ENCODE results near the gene AXDND1.

AXDND1 gene

DNA sequence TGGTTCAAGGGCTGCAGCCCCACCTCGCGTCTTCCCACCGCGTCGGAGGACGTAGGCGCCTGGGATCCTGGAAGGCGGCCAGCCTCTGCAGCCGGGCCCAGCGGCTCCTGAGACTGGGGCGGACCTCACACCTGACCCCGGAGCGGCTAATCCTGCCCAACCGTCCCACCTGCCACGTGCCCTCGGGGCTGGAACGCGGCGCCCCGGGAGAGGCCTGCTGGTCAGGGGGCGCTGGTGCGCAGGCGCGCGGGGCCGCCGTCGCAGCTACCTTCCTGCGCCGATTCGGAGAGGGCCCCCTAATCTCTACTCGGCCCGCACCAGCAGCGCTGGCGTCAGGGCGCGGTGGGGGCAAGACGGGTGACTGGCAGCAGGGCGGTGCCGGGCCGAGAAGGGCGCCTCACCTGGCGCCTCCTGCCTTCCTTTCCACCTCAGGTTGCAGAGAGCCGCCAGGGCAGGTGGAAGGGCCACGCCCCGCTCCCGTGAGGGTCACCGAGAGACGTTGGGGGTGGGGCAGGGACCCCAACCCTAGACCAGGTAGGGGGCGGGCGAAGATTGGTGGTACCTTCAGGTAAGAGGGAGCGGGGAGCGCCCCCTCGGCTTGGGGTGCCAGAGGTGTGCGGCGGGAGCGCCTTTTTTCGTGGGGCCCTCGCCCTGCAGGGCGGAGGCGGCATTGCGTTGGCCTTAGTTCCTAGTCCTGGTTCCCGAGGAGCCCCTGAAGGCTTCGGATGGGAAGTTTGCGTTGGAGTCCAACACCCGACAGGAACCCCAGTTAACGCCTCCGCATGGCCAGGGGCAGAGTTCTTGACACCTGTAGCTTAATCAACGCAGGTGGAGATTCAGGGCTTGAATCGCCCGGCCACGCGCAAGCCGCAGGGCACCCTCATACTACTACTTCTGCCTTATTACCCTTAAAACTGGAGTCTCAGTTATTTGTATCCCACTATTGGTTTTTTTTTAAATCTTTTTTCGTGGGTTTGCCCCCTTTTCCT lies 226.1 kb downstream of the AXDND1 start, which contains the start of gene TDRD5:
Gene TDRD5, plus strand, starts transcription at position 241 of the 989 bp plus-strand sequence. CDS start 784 bp downstream, outside the sequence.
- Mint-ChIP-seq H3K27me3 (peaks cover 55% of the 10 kb centered on the region), H3K4me1 (ENCODE audit: low read depth) (no peaks in the 10 kb centered on the region), H3K4me3 (no peak within 1 kb of the TSS), H3K36me3 (ENCODE audit: low read depth) (no peaks in the 10 kb centered on the region), H3K9me3 (no peaks in the 10 kb centered on the region), H3K27ac (no peak within 1 kb of the TSS)

DNA sequence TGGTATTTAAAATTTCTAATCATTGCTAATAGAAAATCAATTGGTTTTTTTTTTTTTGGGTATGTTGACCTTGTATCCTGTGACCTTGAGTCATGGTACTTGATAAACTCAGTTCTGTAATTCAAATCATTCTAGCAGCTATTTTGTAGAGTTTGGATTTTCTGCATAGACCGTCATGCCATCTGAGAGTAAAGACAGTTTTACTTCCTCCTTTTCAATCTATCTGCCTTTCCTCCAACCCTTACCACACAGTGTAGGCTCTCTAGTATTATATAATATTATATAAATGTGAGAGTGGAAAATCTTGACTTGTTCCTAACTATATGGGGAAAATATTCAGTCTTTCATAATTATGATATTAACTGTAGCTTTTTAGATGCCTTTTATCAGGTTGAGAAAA lies 232.9 kb downstream of the AXDND1 start:
- H3K27me3 Mint-ChIP-seq = peaks cover 26% of the 10 kb centered on the region
- no peaks in the 10 kb centered on the region for H3K36me3 Mint-ChIP-seq (ENCODE audit: low read depth)
- no peak overlapping the region for H3K4me3 Mint-ChIP-seq
- H3K9me3 Mint-ChIP-seq = no peaks in the 10 kb centered on the region
- H3K27ac Mint-ChIP-seq = no peak overlapping the region
- H3K4me1 Mint-ChIP-seq (ENCODE audit: low read depth) = no peaks in the 10 kb centered on the region

DNA sequence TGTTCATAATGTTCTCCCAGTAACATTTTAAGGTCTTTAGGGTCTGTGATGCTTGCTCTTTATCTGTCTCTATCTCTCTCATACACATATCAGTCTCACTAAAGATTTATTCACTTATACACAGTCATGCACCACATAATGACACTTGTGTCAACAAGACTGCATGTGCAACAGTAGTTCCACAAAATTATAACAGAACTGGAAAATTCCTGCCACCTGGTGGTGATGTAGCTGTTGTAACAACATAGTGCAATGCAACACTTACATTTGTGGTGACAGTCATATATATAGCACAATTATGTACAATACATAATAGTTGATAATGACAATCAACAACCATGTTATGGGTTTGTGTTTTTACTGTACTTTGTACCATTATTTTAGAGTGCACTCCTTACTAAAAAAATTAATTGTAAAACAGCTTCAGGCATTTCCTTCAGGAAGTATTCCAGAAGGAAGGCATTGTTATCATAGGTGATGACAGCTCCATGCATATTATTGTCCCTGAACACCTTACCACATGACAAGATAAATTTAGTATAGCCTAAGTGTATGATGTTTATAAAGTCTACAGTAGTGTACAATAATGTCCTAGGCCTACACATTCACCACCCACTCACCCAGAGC lies 234.0 kb downstream of the AXDND1 start:
- Mint-ChIP-seq H3K27me3 (peaks cover 20% of the 10 kb centered on the region), H3K4me3 (no peak overlapping the region), H3K27ac (no peak overlapping the region), H3K4me1 (ENCODE audit: low read depth) (no peaks in the 10 kb centered on the region), H3K9me3 (peaks cover 4% of the 10 kb centered on the region), H3K36me3 (ENCODE audit: low read depth) (no peaks in the 10 kb centered on the region)

- no peaks in the 10 kb centered on the region for H3K36me3 Mint-ChIP-seq (ENCODE audit: low read depth)
- no peak overlapping the region for H3K27ac Mint-ChIP-seq
- H3K27me3 Mint-ChIP-seq = peaks cover 18% of the 10 kb centered on the region
- no peaks in the 10 kb centered on the region for H3K4me1 Mint-ChIP-seq (ENCODE audit: low read depth)
- no peak overlapping the region for H3K4me3 Mint-ChIP-seq
- peaks cover 4% of the 10 kb centered on the region for H3K9me3 Mint-ChIP-seq
Observed at GRCh38 chr1:179601093-179601492, 235.3 kb downstream of the AXDND1 start.

All from stimulated activated naive CD8-positive, alpha-beta T cell treated with anti-CD3 and anti-CD28 coated beads, Interleukin-15, Interleukin-2, amounts not matched to agents 100 ng/mL and 50 ng/mL, for 24 hours (primary cell).